ENCODE data around the gene SULT1B1.

The SULT1B1 gene

DNA sequence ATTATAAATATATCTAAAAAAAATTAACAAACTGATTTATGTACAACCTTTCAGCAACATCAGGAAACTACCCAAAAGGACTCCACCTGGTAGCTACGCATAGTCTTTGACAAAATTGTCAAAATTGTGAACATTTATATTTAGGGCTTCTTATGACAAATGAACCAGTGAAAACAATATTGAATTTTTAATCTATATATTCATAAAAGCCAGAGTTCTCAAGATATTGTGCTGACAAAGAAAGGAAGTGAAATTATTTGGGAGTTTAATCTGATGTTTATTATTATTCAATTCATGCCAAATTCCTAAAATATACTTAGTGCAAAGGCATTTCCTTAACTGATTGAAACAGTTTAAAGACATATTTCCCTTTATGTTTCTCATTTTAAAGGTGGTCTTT, 5.3 kb upstream of the SULT1B1 start:
- TF ChIP-seq, protein P1, sequence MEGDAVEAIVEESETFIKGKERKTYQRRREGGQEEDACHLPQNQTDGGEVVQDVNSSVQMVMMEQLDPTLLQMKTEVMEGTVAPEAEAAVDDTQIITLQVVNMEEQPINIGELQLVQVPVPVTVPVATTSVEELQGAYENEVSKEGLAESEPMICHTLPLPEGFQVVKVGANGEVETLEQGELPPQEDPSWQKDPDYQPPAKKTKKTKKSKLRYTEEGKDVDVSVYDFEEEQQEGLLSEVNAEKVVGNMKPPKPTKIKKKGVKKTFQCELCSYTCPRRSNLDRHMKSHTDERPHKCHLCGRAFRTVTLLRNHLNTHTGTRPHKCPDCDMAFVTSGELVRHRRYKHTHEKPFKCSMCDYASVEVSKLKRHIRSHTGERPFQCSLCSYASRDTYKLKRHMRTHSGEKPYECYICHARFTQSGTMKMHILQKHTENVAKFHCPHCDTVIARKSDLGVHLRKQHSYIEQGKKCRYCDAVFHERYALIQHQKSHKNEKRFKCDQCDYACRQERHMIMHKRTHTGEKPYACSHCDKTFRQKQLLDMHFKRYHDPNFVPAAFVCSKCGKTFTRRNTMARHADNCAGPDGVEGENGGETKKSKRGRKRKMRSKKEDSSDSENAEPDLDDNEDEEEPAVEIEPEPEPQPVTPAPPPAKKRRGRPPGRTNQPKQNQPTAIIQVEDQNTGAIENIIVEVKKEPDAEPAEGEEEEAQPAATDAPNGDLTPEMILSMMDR (conservative IDR thresholded peaks at IDR 0.05; ENCODE audit: low read length): no peak
- DNase-seq (ENCODE audit: low read depth): no peak
- no peak overlapping the region for H3K4me3 ChIP-seq (ENCODE audit: low read length)

DNA sequence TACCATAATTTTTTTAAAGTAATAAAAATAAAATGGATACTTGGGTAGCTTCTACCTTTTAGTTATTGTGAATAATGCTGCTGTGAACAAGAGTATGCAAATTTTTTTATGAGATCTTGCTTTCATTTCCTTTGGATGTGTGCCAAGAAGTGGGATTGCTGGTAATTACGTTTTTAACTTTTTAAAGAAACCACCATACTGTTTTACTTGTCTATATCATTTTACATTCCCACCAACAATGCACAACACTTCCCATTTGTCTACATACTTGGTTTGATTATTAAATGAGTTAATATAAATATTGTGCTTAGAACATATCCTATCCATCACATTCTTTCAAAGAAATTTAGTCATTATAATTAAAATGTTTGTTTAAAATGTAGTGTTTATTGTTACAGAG, 3.9 kb upstream of the SULT1B1 start:
- TF ChIP-seq, protein P1 (conservative IDR thresholded peaks at IDR 0.05; ENCODE audit: low read length): no peak
- DNase-seq (ENCODE audit: low read depth): no peak
- H3K4me3 ChIP-seq (ENCODE audit: low read length): no peak overlapping the region

- TF ChIP-seq, protein P1 (conservative IDR thresholded peaks at IDR 0.05; ENCODE audit: low read length): no peak
- no peak for DNase-seq (ENCODE audit: low read depth)
- no peak overlapping the region for H3K4me3 ChIP-seq (ENCODE audit: low read length)
Measured at GRCh38 chr4:69763233-69763632, 2.8 kb upstream of the SULT1B1 start.

GRCh38 chr4:69759189-69759604, 1.2 kb downstream of the SULT1B1 start:
- TF ChIP-seq, protein P1 (conservative IDR thresholded peaks at IDR 0.05; ENCODE audit: low read length): no peak
- no peak overlapping the region for H3K4me3 ChIP-seq (ENCODE audit: low read length)
- no peak for DNase-seq (ENCODE audit: low read depth)

DNA sequence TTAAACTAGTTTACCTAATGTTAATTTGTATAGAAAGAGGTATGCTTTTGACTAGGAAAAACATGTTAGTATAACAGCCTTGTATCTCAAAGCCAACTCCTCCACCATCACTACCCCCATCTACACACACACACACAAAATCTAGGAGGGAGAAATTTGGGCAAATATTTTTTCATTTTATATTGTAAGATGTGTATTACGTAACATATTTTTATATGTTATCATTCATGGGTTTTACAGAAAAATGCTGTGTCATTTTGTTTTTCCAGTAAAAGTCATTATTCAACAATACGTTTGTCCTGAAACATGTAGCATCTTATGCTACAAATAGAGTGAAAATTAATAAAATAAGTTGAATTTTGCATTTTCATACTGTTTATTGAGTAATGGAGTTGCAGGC, 3.0 kb downstream of the SULT1B1 start:
- TF ChIP-seq, protein P1 (conservative IDR thresholded peaks at IDR 0.05; ENCODE audit: low read length): no peak
- DNase-seq (ENCODE audit: low read depth): no peak
- no peak overlapping the region for H3K4me3 ChIP-seq (ENCODE audit: low read length)

- DNase-seq (ENCODE audit: low read depth): no peak
- TF ChIP-seq, protein P1 (conservative IDR thresholded peaks at IDR 0.05; ENCODE audit: low read length): no peak
- no peak overlapping the region for H3K4me3 ChIP-seq (ENCODE audit: low read length)
Measured at GRCh38 chr4:69754926-69755580, 5.4 kb downstream of the SULT1B1 start.

- H3K4me3 ChIP-seq (ENCODE audit: low read length): no peak overlapping the region
- TF ChIP-seq, protein P1 (conservative IDR thresholded peaks at IDR 0.05; ENCODE audit: low read length): no peak
- DNase-seq (ENCODE audit: low read depth): no peak
Measured at GRCh38 chr4:69753686-69754085, 6.7 kb downstream of the SULT1B1 start.

Measured in AG10803 (cell line).